ENCODE data around the gene IL21.

GRCh38 chr4:122588453-122589238 is 32.2 kb downstream of the IL21 start:
- no peak for TF ChIP-seq CTCF (IDR thresholded peaks at IDR 0.05; ENCODE audit: low read length)
- no peak for TF ChIP-seq EZH2 (optimal IDR thresholded peaks at IDR 0.05; ENCODE audit: low read depth, low read length)
- no peak for TF ChIP-seq EZH2phosphoT487 (IDR thresholded peaks at IDR 0.05; ENCODE audit: low read length)
